Lower lobe of right lung (tissue), 2 donors: Measurements from ENCODE around the gene ZSCAN22. TPM values are rescaled to one million over a fixed set of nuclear protein-coding genes. Genes with fewer than 3 reads are reported as not detected.

Source experiments
- ATAC-seq, 2 donors: fragments of 200-7000 bp; cut with Tn5 transposase; one replicate each; pipeline ENCODE4 v1.9.1; 2020 to 2022; ENCODE audit warnings: mild to moderate bottlenecking in 2 of 2, moderate library complexity in 2 of 2
- DNase-seq: peaks from one replicate; pipeline ENCODE4 v3.0.0-alpha.2; 2020
- H3K27ac ChIP-seq: fragments of 200-600 bp; one replicate; pipeline ENCODE4 v1.8.0; 2022
- H3K27me3 ChIP-seq: fragments of 200-600 bp; one replicate; pipeline ENCODE4 v1.8.0; 2022; ENCODE audit warnings: low read depth
- H3K36me3 ChIP-seq: fragments of 200-600 bp; one replicate; pipeline ENCODE4 v1.8.0; 2022; ENCODE audit warnings: mild to moderate bottlenecking
- H3K4me1 ChIP-seq: fragments of 200-600 bp; one replicate; pipeline ENCODE4 v1.8.0; 2022
- H3K4me3 ChIP-seq: fragments of 200-600 bp; one replicate; pipeline ENCODE4 v1.8.0; 2022; ENCODE audit warnings: mild to moderate bottlenecking
- H3K9me3 ChIP-seq: fragments of 200-600 bp; one replicate; pipeline ENCODE4 v1.8.0; 2022
- intact Hi-C: fragments of 100-400 bp; cut with DNase I; formaldehyde crosslinking; loops from one replicate; pipeline ENCODE4 v1.11.0; 2022
- total RNA-seq: library from RNA; stranded (reverse); fragmentation: NEBNext Ultra II Directional; extraction: Animal tissue kit (Norgen Biotek cat#: 25700); gene quantifications from one replicate; pipeline ENCODE4 v1.2.1, GENCODE V29; 2021
- TF ChIP-seq, protein P1 (sequence below): fragments of 200-600 bp; IDR thresholded peaks from one replicate; pipeline ENCODE4 v1.8.0; 2022; ENCODE audit warnings: antibody characterized with exemption, mild to moderate bottlenecking
- donor health status: DM: no; HTN: yes; CAD: no; lungs with severe emphysema.

ZSCAN22 gene
- total RNA-seq, 1 donor from 2014 or later: 3.6 TPM

DNA sequence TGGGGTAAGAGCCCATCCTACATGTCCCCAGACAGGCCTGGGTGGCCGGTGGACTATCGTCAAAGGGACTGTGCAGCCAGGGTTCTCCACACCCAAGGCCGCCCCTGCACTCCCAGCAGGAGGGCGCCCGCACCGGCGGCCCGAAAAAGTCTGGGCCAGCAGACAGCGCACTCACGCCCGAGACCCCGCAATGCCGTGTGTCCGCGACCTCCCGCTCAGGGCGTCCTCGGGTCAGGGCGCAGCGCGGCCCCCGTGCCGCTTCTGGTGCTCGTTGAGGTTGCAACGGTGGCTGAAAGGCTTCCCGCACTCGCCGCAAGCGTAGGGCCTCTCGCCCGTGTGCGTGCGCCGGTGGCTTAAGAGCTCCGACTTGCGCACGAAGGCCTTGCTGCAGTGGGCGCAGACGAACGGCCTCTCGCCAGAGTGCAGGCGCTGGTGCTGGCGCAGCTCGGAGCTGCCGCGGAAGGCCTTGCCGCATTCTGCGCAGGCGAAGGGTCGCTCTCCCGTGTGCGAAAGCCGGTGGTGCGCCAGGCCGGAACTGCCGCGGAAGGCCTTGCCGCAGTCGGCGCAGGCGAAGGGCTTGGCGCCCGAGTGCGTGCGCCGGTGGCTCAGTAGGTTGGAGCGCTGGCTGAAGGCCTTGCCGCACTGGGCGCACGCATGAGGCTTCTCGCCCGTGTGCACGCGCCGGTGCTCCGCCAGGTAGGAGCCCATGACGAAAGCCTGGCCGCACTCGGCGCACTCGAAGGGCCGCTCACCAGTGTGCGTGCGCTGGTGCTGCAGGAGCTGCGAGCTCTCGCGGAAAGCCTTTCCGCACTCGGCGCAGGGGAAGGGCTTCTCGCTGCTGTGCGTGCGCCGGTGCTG, 29.3 kb downstream of the ZSCAN22 start:
- peak; percentile 23 to 25 for ATAC-seq
- TF ChIP-seq, protein P1, sequence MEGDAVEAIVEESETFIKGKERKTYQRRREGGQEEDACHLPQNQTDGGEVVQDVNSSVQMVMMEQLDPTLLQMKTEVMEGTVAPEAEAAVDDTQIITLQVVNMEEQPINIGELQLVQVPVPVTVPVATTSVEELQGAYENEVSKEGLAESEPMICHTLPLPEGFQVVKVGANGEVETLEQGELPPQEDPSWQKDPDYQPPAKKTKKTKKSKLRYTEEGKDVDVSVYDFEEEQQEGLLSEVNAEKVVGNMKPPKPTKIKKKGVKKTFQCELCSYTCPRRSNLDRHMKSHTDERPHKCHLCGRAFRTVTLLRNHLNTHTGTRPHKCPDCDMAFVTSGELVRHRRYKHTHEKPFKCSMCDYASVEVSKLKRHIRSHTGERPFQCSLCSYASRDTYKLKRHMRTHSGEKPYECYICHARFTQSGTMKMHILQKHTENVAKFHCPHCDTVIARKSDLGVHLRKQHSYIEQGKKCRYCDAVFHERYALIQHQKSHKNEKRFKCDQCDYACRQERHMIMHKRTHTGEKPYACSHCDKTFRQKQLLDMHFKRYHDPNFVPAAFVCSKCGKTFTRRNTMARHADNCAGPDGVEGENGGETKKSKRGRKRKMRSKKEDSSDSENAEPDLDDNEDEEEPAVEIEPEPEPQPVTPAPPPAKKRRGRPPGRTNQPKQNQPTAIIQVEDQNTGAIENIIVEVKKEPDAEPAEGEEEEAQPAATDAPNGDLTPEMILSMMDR: no peak

DNA sequence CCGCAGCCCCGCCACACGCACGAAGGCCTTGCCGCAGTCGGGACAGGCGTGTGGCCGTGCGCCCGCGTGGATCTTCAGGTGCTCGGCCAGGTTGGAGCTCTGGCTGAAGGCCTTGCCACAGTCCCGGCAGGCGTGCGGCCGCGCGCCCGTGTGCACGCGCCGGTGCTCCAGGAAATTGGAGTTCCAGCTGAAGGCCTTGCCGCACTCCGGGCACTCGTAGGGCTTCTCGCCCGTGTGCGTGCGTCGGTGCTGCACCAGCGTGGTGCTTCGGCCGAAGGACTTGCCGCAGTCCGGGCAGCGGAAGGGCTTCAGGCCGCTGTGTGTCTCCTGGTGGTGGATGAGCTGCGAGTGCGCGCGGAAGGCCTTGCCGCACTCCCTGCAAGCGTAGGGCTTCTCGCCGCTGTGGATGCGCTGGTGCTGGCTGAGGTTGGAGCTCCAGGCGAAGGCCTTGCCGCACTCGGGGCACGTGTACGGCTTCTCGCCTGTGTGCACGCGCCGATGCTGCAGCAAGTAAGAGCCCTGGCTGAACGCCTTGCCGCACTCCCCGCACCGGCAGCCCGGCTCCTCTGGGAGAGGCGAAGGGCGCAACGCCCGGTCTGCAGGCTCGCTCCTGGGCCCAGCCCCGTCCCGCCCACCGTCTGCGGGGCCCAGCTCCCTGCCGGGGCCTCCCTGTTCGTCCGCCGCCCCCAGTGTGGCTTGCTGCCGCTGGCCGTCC, 30.1 kb downstream of the ZSCAN22 start:
- H3K4me1 ChIP-seq: peaks cover 27% of the 10 kb centered on the region
- H3K9me3 ChIP-seq: no peaks in the 10 kb centered on the region
- peak in 1 of 2 donors; percentile 20 for ATAC-seq
- DNase-seq: peak; percentile 41
- peak overlapping the region; percentile 46 for H3K4me3 ChIP-seq
- peaks cover 30% of the 10 kb centered on the region for H3K27me3 ChIP-seq
- intact Hi-C loops: no loop called here
- TF ChIP-seq, protein P1: no peak
- H3K36me3 ChIP-seq: no peaks in the 10 kb centered on the region
- no peak overlapping the region for H3K27ac ChIP-seq

More for the DNA sequence above, 29.3 kb downstream of the ZSCAN22 start:
- Histone ChIP-seq H3K27me3 (peaks cover 30% of the 10 kb centered on the region), H3K9me3 (no peaks in the 10 kb centered on the region), H3K4me1 (peaks cover 19% of the 10 kb centered on the region), H3K4me3 (peak overlapping the region; percentile 46), H3K27ac (no peak overlapping the region), H3K36me3 (no peaks in the 10 kb centered on the region)
- intact Hi-C loops: no loop called here
- DNase-seq: peak; percentile 45

DNA sequence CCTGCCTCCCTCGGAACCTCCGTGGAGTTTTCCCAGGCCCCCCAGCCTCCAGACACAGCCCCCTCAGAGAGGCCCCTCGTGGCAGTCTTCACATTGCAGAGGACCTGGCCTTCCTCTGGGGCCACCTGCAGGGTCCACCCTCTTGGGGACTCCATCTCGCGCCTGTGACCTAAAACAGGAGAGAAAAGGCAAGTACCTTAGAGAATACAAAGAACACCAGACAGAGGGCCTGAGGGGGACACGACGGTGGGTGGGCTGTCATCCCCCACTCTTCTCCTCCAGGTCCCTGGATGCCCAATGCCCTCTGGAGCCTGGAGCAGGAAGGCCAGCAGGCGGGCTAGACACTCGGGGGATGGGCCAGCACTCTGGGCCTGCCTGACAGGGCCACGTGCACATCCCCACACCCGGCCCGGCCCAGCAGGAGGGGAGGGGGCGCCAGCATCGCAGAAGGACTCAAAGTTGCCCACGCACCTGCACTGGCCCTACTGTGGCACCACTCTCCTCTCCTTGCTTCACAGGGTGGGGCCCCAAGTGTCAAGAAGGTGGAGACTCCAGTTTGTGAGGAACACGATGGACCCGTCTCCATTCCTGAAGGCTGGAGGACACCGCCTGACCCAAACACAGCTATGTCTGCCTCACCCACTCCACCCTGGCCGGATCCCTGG, 30.8 kb downstream of the ZSCAN22 start:
- ATAC-seq: no peak
- H3K27me3 ChIP-seq: peaks cover 25% of the 10 kb centered on the region
- H3K9me3 ChIP-seq: no peaks in the 10 kb centered on the region
- H3K4me1 ChIP-seq: peaks cover 28% of the 10 kb centered on the region
- no peaks in the 10 kb centered on the region for H3K36me3 ChIP-seq
- H3K4me3 ChIP-seq: no peak overlapping the region
- intact Hi-C loops: no loop called here
- no peak overlapping the region for H3K27ac ChIP-seq
- DNase-seq: peak; percentile 39
- TF ChIP-seq, protein P1: no peak

DNA sequence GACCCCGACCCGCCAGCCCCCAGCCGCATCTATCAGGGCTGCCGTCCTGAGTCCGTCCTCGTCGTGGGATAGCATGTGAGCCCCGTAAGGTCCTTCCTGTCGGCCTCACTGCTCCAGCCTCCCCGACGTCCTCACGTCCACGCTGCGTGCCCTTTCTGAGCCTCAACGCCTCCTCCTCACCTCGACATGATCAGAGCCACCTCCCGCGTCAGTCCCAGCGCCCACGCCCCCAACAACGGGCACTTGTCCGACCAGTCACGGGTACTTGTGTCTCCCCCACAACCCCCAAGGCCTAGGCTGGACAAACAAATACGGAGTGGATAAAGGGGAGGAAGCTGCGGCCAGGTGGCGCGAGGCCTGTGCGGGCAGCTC, 35.1 kb downstream of the ZSCAN22 start:
- intact Hi-C loops: no loop called here
- Histone ChIP-seq H3K4me3 (peak overlapping the region; percentile 92), H3K36me3 (no peaks in the 10 kb centered on the region), H3K27ac (peak overlapping the region; percentile 95), H3K4me1 (peaks cover 15% of the 10 kb centered on the region), H3K9me3 (no peaks in the 10 kb centered on the region), H3K27me3 (peaks cover 6% of the 10 kb centered on the region)
- peak; percentile 34 to 51 for ATAC-seq
- TF ChIP-seq, protein P1: no peak
- peak; percentile 77 for DNase-seq

DNA sequence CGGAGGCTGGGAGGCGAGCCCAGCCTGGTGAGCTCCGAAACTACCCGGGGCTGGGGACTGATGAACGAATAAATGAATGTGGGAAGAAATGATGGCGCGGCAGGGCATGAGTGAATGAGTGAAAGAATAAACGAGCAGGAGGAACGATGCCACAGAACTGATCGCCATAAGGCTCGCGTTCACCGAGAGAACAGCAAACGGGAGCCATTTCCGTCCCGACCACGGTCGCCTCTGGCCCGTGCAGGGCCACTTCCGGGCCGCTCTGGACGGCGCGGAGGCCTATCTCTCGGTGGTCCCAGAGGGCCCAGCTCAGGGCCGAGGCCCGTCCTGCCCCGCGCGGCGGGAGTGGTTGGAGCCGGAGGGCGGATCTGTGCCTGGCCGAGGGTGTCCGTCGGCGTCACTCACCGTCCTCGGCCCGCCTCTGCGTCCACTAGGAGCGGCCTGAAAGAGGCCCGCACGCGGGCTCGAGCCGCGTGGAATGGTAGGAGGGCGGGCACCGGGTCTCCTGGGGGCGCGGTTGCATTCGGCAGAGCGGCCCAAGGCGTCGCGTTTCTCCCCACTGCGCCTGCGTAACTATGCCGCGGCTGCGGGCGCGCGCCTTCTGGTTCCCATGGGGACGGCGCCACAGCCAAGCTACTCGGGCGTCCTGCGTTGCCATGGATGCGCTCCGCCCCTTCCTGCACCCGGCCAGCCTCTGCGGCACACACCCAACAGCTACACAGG, 35.6 kb downstream of the ZSCAN22 start, which contains the start of gene ZNF497:
ZNF497 (minus strand) TSS at position 480 of the 723 bp plus-strand sequence. CDS start 5,116 bp downstream, outside the sequence.
- Histone ChIP-seq H3K36me3 (no peaks in the 10 kb centered on the region), H3K27me3 (peaks cover 4% of the 10 kb centered on the region), H3K9me3 (no peaks in the 10 kb centered on the region), H3K4me3 (peak within 1 kb of the TSS; percentile 92), H3K27ac (peak within 1 kb of the TSS; percentile 95), H3K4me1 (peaks cover 10% of the 10 kb centered on the region)
- ATAC-seq (peak; percentile 97), DNase-seq (peak; percentile 99)
- TF ChIP-seq, protein P1: peak; percentile 18
- intact Hi-C loops: no loop called here
